H9 (cell line): ENCODE measurements around the gene AGPAT1. TPM values are rescaled to one million over a fixed set of nuclear protein-coding genes. Genes with fewer than 3 reads are reported as not detected.

Source experiments
- DNase-seq: peaks from one replicate; pipeline ENCODE4 v3.0.0-alpha.2; 2017
- H2AFZ ChIP-seq: one replicate; pipeline ENCODE4 v1.6.1; 2013; ENCODE audit warnings: mild to moderate bottlenecking, low read length, control low read depth, moderate library complexity
- H2AK5ac ChIP-seq: 2 replicates; pipeline ENCODE4 v1.6.1; 2013; ENCODE audit warnings: low read length, control low read depth, mixed read lengths; ENCODE audit not compliant: insufficient read length
- H2BK120ac ChIP-seq: one replicate; pipeline ENCODE4 v1.6.1; 2013; ENCODE audit warnings: low read depth, mild to moderate bottlenecking, low read length, control low read depth, inconsistent platforms; ENCODE audit not compliant: poor library complexity, severe bottlenecking
- H2BK12ac ChIP-seq: 2 replicates; pipeline ENCODE4 v1.6.1; 2013; ENCODE audit warnings: low read length, control low read depth, mixed read lengths, low read depth; ENCODE audit not compliant: insufficient read length
- H2BK15ac ChIP-seq: 2 replicates; pipeline ENCODE4 v1.6.1; 2013; ENCODE audit warnings: low read depth, low read length, control low read depth
- H2BK20ac ChIP-seq: one replicate; pipeline ENCODE4 v1.6.1; 2013; ENCODE audit warnings: low read depth, mild to moderate bottlenecking, low read length, control low read depth, inconsistent platforms; ENCODE audit not compliant: poor library complexity, severe bottlenecking
- H2BK5ac ChIP-seq: 2 replicates; pipeline ENCODE4 v1.6.1; 2013; ENCODE audit warnings: low read length, control low read depth, mixed read lengths; ENCODE audit not compliant: insufficient read length
- H3K14ac ChIP-seq: 2 replicates; pipeline ENCODE4 v1.6.1; 2013; ENCODE audit warnings: low read length, control low read depth; ENCODE audit not compliant: insufficient read depth
- H3K18ac ChIP-seq: 2 replicates; pipeline ENCODE4 v1.6.1; 2013; ENCODE audit warnings: low read depth, mild to moderate bottlenecking, mixed read lengths, low read length, control low read depth; ENCODE audit not compliant: insufficient read length
- H3K23ac ChIP-seq: 2 replicates; pipeline ENCODE4 v1.6.1; 2013; ENCODE audit warnings: low read length, control low read depth, mixed read lengths, low read depth; ENCODE audit not compliant: insufficient read length
- H3K23me2 ChIP-seq: 2 replicates; pipeline ENCODE4 v1.6.1; 2013; ENCODE audit warnings: low read depth, mild to moderate bottlenecking, mixed read lengths, low read length, control low read depth; ENCODE audit not compliant: insufficient read length, poor library complexity, severe bottlenecking
- H3K27ac ChIP-seq: 2 replicates; pipeline ENCODE4 v1.5.1; 2013; ENCODE audit warnings: low read length, control low read depth, mixed read lengths, low read depth; ENCODE audit not compliant: insufficient read length
- H3K27me3 ChIP-seq: 2 replicates; pipeline ENCODE4 v1.6.1; 2013; ENCODE audit warnings: low read length, control low read depth, inconsistent platforms; ENCODE audit not compliant: insufficient read depth
- H3K4ac ChIP-seq: 2 replicates; pipeline ENCODE4 v1.6.1; 2013; ENCODE audit warnings: low read depth, mild to moderate bottlenecking, control low read depth, inconsistent platforms, low read length, moderate library complexity
- H3K4me1 ChIP-seq: 2 replicates; pipeline ENCODE4 v1.6.1; 2013; ENCODE audit warnings: low read length, control low read depth, inconsistent platforms; ENCODE audit not compliant: insufficient read depth
- H3K4me2 ChIP-seq: 2 replicates; pipeline ENCODE4 v1.6.1; 2013; ENCODE audit warnings: low read length, control low read depth, mixed read lengths; ENCODE audit not compliant: insufficient read length, insufficient read depth
- H3K56ac ChIP-seq: 2 replicates; pipeline ENCODE4 v1.6.1; 2013; ENCODE audit warnings: low read depth, mild to moderate bottlenecking, mixed read lengths, low read length, control low read depth; ENCODE audit not compliant: insufficient read length
- H3K79me1 ChIP-seq: 2 replicates; pipeline ENCODE4 v1.6.1; 2013; ENCODE audit warnings: low read depth, mild to moderate bottlenecking, moderate library complexity, low read length, control low read depth, inconsistent platforms; ENCODE audit not compliant: insufficient read depth, poor library complexity, severe bottlenecking
- H3K79me2 ChIP-seq: 2 replicates; pipeline ENCODE4 v1.6.1; 2013; ENCODE audit warnings: low read length, control low read depth, inconsistent platforms; ENCODE audit not compliant: insufficient read depth
- H3K9ac ChIP-seq: 2 replicates; pipeline ENCODE4 v1.6.1; 2013; ENCODE audit warnings: low read length, control low read depth, mixed read lengths; ENCODE audit not compliant: insufficient read length; ENCODE audit errors: extremely low read depth
- H3K9me3 ChIP-seq: one replicate; pipeline ENCODE4 v1.6.1; 2013; ENCODE audit warnings: low read depth, low read length, inconsistent platforms; ENCODE audit not compliant: control insufficient read depth
- H3T11ph ChIP-seq: one replicate; pipeline ENCODE4 v1.6.1; 2013; ENCODE audit warnings: mild to moderate bottlenecking, low read length, control low read depth, inconsistent platforms
- H4K20me1 ChIP-seq: one replicate; pipeline ENCODE4 v1.6.1; 2013; ENCODE audit not compliant: control insufficient read depth, insufficient read length, insufficient read depth
- H4K5ac ChIP-seq: 2 replicates; pipeline ENCODE4 v1.6.1; 2013; ENCODE audit warnings: low read depth, mild to moderate bottlenecking, mixed read lengths, low read length, control low read depth; ENCODE audit not compliant: insufficient read length
- H4K8ac ChIP-seq: replicated peaks from 2 replicates; pipeline ENCODE4 v1.6.1; 2013; ENCODE audit warnings: low read length, control low read depth, mixed read lengths, low read depth; ENCODE audit not compliant: insufficient read length
- H4K91ac ChIP-seq: 2 replicates; pipeline ENCODE4 v1.6.1; 2013; ENCODE audit warnings: low read depth, mild to moderate bottlenecking, moderate library complexity, mixed read lengths, low read length, control low read depth; ENCODE audit not compliant: insufficient read length
- H3K27ac Mint-ChIP-seq, 3 experiments: 2 replicates in 2 of 3; 3 replicates in 1 of 3; pipeline ENCODE4 v1.8.0; 2020 to 2021; ENCODE audit warnings: mixed read lengths in 3 of 3, mild to moderate bottlenecking in 1 of 3, moderate library complexity in 1 of 3
- H3K27me3 Mint-ChIP-seq: 2 replicates; pipeline ENCODE4 v1.8.0; 2021; ENCODE audit warnings: low read depth, mild to moderate bottlenecking, moderate library complexity, mixed read lengths
- H3K36me3 Mint-ChIP-seq, 3 experiments: 2 replicates in 2 of 3; 3 replicates in 1 of 3; pipeline ENCODE4 v1.8.0; 2020 to 2021; ENCODE audit warnings: low read depth in 3 of 3, mixed read lengths in 3 of 3; ENCODE audit not compliant: insufficient read depth in 1 of 3
- H3K4me1 Mint-ChIP-seq, 2 experiments: 2 replicates each; pipeline ENCODE4 v1.8.0; 2020; ENCODE audit warnings: mixed read lengths in 2 of 2
- H3K4me3 Mint-ChIP-seq, 2 experiments: 2 replicates in 1 of 2; 3 replicates in 1 of 2; pipeline ENCODE4 v1.8.0; 2020 to 2021; ENCODE audit warnings: mild to moderate bottlenecking in 2 of 2, mixed read lengths in 2 of 2, moderate library complexity in 1 of 2
- H3K9me3 Mint-ChIP-seq, 2 experiments: 2 replicates in 1 of 2; 3 replicates in 1 of 2; pipeline ENCODE4 v1.8.0; 2020; ENCODE audit warnings: mild to moderate bottlenecking in 2 of 2, mixed read lengths in 2 of 2, moderate library complexity in 1 of 2
- CTCF ChIP-seq: fragments of 200-600 bp; sonication (generic); conservative IDR thresholded peaks from 3 replicates; pipeline ENCODE4 v1.8.0; 2021; ENCODE audit warnings: antibody characterized with exemption, mild to moderate bottlenecking
- WGBS: extraction: QIAGEN DNeasy Blood & Tissue Kit; methylation state at CpG from one replicate; pipeline ENCODE4 v1.1.7; 2013; ENCODE audit warnings: missing lambda C conversion rate, low lambda C conversion rate, mixed read lengths; ENCODE audit not compliant: insufficient read length; ENCODE audit errors: extremely low coverage; 5-methylcytosine and 5-hydroxymethylcytosine counted together
- total RNA-seq: library from RNA; stranded (reverse); gene quantifications from 2 replicates; pipeline ENCODE4 v1.2.1, GENCODE V29; 2021

AGPAT1 gene
- total RNA-seq, 1 experiment from 2014 or later: 89.5 TPM

- Histone ChIP-seq H4K91ac (no peak overlapping the region), H3K23me2 (no peaks in the 10 kb centered on the region), H2AFZ (no peak overlapping the region), H3K79me1 (no peaks in the 10 kb centered on the region), H4K20me1 (no peaks in the 10 kb centered on the region), H4K8ac (no peak overlapping the region), H2BK20ac (no peak overlapping the region), H2BK120ac (no peak overlapping the region), H2BK15ac (no peak overlapping the region; the same call in 1 of the 2 replicates), H3K27ac (no peak overlapping the region), H3K4me1 (no peaks in the 10 kb centered on the region; the same call in 1 of the 2 replicates), H3K18ac (no peak overlapping the region), H2BK12ac (no peak overlapping the region), H3K4me2 (no peak overlapping the region), H3K56ac (no peak overlapping the region), H2AK5ac (no peak overlapping the region), H3K23ac (no peak overlapping the region), H4K5ac (no peak overlapping the region), H3K27me3 (no peaks in the 10 kb centered on the region), H3K4ac (no peak overlapping the region), H3T11ph (no peak overlapping the region), H3K9ac (no peak overlapping the region), H3K14ac (no peak overlapping the region), H3K79me2 (no peaks in the 10 kb centered on the region), H2BK5ac (no peak overlapping the region), H3K9me3 (no peaks in the 10 kb centered on the region)
- no peak overlapping the region for H3K4me3 Mint-ChIP-seq
- no peak for DNase-seq
- H3K27ac Mint-ChIP-seq: no peak overlapping the region
- H3K4me1 Mint-ChIP-seq: peaks cover under 1 to 5% of the 10 kb centered on the region in 2 experiments; a peak in 3 of 4 replicates
- no peak for TF ChIP-seq CTCF
- peaks cover 5% of the 10 kb centered on the region for H3K27me3 Mint-ChIP-seq
- H3K36me3 Mint-ChIP-seq: no peaks in the 10 kb centered on the region
- peaks cover 0 to 3% of the 10 kb centered on the region in 2 experiments; a peak in 2 of 5 replicates for H3K9me3 Mint-ChIP-seq
- no CpG with 5 or more reads among the region's 9 CpGs for WGBS
Measured at GRCh38 chr6:32202186-32202585, 26.3 kb upstream of the AGPAT1 start.
